DMS153 treated with DMSO at 0.1 percent for 48 hours (cell line): ENCODE data around the gene CDKN1C.

Experiments
- DNase-seq: peaks from one replicate; lab custom pipeline; 2025; ENCODE audit not compliant: unreplicated experiment; lab: John Stamatoyannopoulos, UW

The CDKN1C gene

GRCh38 chr11:2923446-2924375 is 38.1 kb upstream of the CDKN1C start:
- DNase-seq, result no peak

DNA sequence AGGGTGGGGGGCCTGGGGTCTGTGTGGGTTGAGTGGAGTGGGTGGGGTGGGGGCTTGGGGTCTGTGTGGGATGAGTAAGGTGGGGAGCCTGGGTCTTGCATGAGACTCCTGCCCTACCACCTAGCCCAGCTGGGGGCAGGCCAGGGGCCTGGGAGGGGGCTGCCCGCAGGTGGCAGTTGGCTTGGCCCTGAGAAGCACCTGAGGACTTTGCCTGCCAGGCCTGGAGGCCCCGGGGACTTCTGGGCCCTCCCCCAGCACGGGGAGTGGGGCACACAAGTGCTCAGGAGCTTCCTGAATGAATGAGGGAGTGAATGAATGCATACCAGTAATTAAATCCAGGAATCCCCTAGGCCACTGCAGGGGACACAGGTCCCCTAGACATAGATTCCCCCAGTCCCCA is 37.1 kb upstream of the CDKN1C start:
- DNase-seq, result no peak

- no peak for DNase-seq
These were observed 36.3 kb upstream of the CDKN1C start for GRCh38 chr11:2921742-2922493.

- DNase-seq, result no peak
These were observed 35.7 kb upstream of the CDKN1C start for GRCh38 chr11:2921261-2921660.

GRCh38 chr11:2920343-2920742 is 34.8 kb upstream of the CDKN1C start:
- no peak for DNase-seq

DNA sequence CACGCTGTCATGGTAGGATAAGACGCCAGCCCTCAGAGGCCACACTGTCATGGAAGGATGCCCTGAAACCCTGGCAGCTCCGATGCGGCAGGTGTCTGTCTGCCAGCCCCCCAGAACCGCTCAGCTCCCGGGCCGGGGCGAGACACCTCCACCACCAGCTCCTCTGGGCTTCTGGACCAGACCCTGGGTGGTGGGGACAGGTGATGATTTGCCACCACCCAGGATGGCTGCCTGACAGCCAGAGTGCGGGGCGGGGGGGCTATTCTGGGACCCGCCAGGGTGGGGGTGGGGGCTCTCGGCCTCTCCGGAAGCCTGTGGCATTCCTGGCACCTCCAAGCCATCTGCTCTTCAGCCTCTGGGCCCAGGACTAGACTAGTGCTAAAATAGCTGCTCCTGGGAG is 34.3 kb upstream of the CDKN1C start:
- no peak for DNase-seq

DNA sequence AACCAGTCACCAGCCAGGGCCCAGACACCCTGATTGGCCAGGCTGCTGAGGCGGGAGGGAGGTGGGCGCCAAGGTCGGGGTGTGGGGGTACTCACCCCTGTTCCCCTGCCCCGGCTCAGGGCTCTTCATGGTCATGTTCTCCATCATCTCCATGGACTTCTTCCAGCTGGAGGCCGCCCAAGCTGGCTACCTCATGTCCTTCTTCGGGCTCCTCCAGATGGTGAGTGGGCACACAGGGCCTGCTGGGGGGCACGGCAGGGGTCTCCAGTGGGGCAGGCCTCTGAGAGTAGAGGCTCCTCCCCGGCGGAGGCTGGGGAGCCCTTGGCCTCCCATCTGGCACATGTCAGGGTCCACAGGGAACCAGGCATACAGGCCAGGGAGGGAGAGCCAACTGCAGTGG is 33.6 kb upstream of the CDKN1C start:
- DNase-seq, result no peak

DNA sequence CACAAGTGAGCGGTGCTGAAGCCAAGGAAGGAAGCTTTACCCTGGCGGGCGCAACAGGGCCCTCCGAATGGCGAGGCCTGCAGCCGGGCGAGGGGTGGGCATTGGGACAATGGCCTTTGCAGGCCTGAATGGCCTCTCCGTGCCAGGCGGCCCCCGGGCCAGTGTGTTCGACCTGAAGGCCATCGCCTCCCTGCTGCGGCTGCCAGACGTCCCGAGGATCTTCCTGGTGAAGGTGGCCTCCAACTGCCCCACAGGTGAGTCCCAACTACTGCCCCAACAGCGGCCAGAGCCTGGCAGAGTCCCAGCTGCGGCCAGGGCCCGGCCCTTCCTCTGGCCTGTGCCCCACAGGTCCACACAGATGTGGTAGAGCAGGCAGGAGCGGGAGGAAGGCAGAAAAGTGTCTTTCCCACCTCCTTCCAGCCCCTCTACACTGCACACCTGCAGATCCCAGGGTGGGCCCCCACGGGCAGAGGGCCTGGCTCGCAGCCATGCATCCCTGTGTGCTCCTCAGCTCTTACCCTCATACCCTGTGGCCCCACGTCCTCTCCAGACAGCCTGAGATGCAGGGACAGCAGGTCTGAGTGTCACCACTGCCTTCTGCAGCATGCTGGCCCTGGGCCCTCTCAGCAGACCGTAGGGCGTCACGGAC is 32.4 kb upstream of the CDKN1C start:
- no peak for DNase-seq

- DNase-seq, result no peak
These were observed 31.5 kb upstream of the CDKN1C start for GRCh38 chr11:2916892-2917645.

DNA sequence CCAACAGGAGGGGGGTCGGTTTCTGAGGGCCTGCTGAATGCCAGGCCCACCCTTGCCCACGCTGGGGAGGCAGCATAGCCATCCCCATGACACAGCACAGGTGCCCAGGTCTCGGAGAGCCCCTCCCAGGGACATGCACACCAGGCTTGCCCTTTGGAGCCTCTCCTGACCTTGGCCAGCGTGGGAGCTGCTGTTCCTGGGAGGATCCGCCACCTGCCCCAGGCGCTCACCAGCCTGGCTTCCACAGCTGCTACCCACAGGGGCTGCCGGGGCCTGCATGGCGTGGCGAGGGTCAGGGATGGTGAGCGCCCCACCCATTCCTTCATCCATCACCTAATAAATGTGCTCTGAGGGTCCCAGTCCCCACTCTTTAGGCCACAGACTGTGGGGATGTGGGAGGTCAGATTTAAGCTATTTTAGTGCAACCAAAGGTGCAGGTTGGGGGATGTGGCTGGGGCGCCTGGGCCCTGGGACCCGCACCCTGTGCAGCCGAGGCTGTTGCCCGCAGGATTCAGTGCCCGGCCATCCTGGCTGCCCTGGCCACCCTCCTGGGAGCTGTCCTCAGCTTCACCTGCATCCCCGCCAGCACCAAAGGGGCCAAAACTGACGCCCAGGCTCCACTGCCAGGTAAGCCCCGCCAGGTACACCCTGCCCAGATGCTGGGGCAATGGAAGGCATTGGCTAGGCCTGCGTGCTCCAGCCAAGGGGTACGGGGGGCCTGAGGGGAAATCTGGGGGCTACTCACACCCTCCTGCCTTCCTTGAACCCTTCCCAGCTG is 30.7 kb upstream of the CDKN1C start:
- no peak for DNase-seq

DNA sequence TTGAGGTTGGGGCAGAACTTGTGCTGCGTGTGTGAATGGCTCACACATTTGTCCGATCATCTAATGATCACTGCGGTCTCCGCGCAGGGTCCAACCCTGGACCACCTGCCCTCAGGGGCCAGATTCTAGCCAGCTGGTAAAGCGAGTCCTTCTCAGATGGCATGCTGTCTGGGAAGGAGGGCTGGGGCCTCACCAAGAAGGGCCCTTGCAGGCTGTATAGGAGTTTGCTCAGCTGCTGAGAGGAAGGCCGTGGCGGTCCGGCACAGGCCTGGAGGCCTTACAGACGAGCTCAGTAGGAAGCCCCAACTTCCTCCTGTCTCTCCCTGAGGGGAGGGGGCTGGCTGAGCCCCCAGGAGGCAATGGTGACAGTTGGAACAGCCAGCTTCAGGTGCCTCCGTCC is 29.9 kb upstream of the CDKN1C start:
- DNase-seq, result no peak

DNA sequence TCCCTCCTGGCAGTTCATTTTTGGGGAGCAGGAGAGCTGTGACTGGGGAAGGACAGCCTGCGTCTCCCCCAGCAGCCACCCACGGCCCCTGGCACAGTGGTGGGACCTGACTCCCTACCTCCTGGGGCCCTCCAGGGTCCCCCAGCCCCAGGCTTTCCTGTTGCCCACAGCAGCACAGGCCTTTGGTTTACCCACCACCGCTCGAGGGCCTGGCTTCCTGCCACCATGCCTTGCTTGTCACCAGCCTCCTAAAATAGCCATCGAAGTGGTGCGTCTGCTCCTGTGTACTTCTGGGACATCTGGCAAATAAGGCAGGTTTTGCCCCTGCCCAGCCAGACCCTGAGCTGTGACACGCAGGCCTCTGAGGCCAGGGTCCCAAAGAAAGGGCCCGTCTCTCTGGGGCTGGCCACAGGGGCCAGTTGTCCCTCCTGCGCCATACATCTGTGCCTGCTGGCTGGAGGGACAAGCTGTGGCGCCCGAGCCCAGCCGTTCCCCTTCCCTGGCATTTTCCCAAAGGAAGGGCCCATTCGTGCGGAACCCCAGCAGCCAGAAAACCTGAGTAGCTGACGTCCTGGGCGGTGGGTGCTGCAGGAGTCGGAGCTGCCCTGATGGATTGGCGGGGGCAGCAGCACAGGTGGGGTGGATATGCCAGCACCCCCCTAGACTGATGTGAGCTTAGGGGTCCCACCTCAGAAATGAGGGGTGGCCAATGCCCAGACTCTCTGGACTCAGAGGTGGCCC is 29.1 kb upstream of the CDKN1C start:
- DNase-seq, result peak; percentile 36

GRCh38 chr11:2913776-2914175 is 28.2 kb upstream of the CDKN1C start:
- peak; percentile 13 for DNase-seq

DNA sequence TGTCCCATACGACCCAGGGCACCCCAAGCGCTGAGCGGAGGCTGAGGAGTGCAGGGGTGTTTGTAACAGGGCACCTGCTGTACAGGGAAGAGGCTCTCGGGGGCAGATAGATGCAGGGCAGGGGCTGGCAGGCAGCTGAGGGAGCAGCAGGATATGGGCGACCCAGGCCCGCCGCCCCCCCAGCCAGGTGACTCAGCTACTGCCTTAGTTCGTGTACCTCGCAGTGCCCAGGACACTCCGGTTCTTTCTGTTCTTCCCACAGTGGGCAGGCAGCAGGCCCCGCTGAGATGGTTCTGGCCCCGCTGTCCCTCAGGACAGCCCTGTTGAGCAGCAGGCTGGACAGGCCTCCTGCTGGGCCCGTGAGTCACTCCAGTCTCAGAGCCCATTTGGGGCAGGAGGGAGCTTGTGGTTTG is 27.4 kb upstream of the CDKN1C start:
- no peak for DNase-seq

DNA sequence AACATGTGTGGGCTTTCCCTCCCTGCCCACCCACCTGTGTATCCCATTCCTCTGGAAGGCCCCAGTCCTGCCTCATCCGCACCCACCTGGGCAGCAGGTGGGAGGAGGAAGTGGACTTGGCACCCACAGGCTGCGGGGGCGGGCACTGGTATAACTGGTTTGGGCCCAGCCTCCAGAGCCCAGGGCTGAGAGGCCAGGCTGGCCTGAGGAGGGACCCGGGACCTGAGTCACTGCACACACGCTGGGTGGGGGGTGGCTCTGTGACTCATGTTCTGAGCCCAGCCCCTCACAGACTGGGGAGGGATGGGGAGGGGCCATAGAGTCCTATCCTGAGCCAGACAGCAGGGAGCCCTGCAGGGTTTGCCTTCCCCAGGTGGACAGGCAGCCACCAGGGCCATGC is 26.9 kb upstream of the CDKN1C start:
- no peak for DNase-seq

- no peak for DNase-seq
These were observed 26.3 kb upstream of the CDKN1C start for GRCh38 chr11:2911785-2912391.

GRCh38 chr11:2911088-2911784 is 25.7 kb upstream of the CDKN1C start:
- DNase-seq, result no peak

DNA sequence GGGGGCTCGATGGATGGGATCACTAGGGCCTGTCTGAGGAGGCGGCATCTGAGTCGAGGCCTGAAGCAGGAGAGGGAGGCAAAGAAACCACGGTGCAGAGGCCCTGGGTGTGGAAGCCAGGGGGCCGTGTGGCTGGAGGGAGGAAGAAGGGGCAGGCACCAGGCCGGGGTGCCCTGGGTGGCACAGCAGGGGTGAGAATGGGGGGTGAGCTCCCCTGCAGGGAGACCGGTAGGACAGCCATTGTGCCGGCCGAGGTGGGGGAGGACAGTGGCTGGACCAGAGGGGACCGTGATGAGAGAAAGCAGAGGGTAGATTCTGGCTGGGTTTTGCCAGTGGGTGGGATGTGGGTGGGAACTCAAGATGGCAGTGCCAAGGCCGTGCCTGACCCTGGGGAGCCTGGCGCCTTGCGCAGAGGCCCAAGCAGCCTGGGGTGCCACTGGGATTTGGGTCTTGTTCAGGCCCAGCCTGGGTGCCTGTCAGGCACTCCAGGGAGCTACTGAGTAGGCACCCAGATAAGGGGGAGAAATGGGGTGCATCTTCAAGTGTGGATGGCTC is 24.9 kb upstream of the CDKN1C start:
- DNase-seq, result no peak
